ENCODE data around the gene RBP4. TPM values are rescaled to one million over a fixed set of nuclear protein-coding genes. Genes with fewer than 3 reads are reported as not detected.

The RBP4 gene
- total RNA-seq, 1 donor from 2014 or later: not detected

GRCh38 chr10:93560541-93560940 lies 40.5 kb downstream of the RBP4 start:
- no peak for TF ChIP-seq CTCF (IDR thresholded peaks at IDR 0.05; ENCODE audit: partially characterized antibody, unreplicated experiment)
- H3K27me3 Mint-ChIP-seq (ENCODE audit: unreplicated experiment): peaks cover 6% of the 10 kb centered on the region
- H3K36me3 Mint-ChIP-seq (ENCODE audit: unreplicated experiment): no peaks in the 10 kb centered on the region
- DNase-seq: no peak
- H3K27ac Mint-ChIP-seq (ENCODE audit: unreplicated experiment): no peak overlapping the region
- peaks cover 2% of the 10 kb centered on the region for H3K9me3 Mint-ChIP-seq (ENCODE audit: unreplicated experiment)
- H3K4me3 Mint-ChIP-seq (ENCODE audit: unreplicated experiment): no peak overlapping the region
- no peaks in the 10 kb centered on the region for H3K4me1 Mint-ChIP-seq (ENCODE audit: low read depth, unreplicated experiment)

DNA sequence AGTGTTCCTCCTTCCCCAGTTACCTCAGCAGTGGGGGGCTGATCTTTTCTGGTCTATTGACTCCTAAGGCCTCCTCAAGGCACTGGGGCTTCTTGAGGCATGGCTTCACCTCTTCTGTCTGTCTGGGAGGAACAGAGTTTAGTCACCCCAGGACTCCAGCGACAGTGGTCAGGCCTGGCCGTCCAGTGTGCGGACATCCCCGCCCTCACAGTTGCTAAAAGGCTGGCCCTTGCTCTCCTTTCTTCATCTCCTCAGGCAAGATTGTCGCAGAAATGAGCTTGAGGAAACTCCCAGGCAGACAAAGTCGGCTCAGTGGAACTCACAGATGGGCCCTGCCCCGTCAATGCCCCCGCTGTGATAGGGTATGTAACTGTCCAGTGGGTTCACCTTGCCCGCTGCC lies 41.5 kb downstream of the RBP4 start:
- DNase-seq: no peak
- Mint-ChIP-seq H3K27ac (ENCODE audit: unreplicated experiment) (no peak overlapping the region), H3K9me3 (ENCODE audit: unreplicated experiment) (no peaks in the 10 kb centered on the region), H3K4me3 (ENCODE audit: unreplicated experiment) (no peak overlapping the region), H3K36me3 (ENCODE audit: unreplicated experiment) (no peaks in the 10 kb centered on the region), H3K27me3 (ENCODE audit: unreplicated experiment) (peaks cover 3% of the 10 kb centered on the region), H3K4me1 (ENCODE audit: low read depth, unreplicated experiment) (peaks cover 2% of the 10 kb centered on the region)
- no peak for TF ChIP-seq CTCF (IDR thresholded peaks at IDR 0.05; ENCODE audit: partially characterized antibody, unreplicated experiment)

GRCh38 chr10:93554760-93555432 lies 46.1 kb downstream of the RBP4 start:
- no peak overlapping the region for H3K27ac Mint-ChIP-seq (ENCODE audit: unreplicated experiment)
- peaks cover 2% of the 10 kb centered on the region for H3K4me1 Mint-ChIP-seq (ENCODE audit: low read depth, unreplicated experiment)
- peak; percentile 79 for TF ChIP-seq CTCF (IDR thresholded peaks at IDR 0.05; ENCODE audit: partially characterized antibody, unreplicated experiment)
- DNase-seq: peak; percentile 88
- H3K27me3 Mint-ChIP-seq (ENCODE audit: unreplicated experiment): peaks cover 3% of the 10 kb centered on the region
- no peak overlapping the region for H3K4me3 Mint-ChIP-seq (ENCODE audit: unreplicated experiment)
- no peaks in the 10 kb centered on the region for H3K36me3 Mint-ChIP-seq (ENCODE audit: unreplicated experiment)
- no peaks in the 10 kb centered on the region for H3K9me3 Mint-ChIP-seq (ENCODE audit: unreplicated experiment)

DNA sequence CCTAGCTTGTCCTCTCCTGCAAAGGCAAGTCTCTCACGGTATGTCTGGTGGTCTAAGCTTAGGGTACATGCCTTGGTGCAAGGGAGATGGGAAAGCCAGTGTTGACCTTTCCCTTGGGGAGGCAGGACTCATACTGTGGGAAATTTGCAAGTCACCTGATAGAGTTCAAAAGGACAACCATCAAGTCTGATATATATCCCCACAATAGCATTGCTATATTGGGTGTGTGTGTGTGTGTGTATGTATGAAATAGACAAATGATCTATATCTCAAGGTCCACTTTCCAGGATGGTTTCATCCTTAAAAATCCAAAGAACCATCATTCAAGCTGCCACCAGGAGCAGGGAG lies 46.7 kb downstream of the RBP4 start:
- no peaks in the 10 kb centered on the region for H3K27me3 Mint-ChIP-seq (ENCODE audit: unreplicated experiment)
- H3K27ac Mint-ChIP-seq (ENCODE audit: unreplicated experiment): no peak overlapping the region
- no peak for DNase-seq
- H3K36me3 Mint-ChIP-seq (ENCODE audit: unreplicated experiment): no peaks in the 10 kb centered on the region
- no peaks in the 10 kb centered on the region for H3K9me3 Mint-ChIP-seq (ENCODE audit: unreplicated experiment)
- peaks cover 2% of the 10 kb centered on the region for H3K4me1 Mint-ChIP-seq (ENCODE audit: low read depth, unreplicated experiment)
- H3K4me3 Mint-ChIP-seq (ENCODE audit: unreplicated experiment): no peak overlapping the region
- TF ChIP-seq CTCF (IDR thresholded peaks at IDR 0.05; ENCODE audit: partially characterized antibody, unreplicated experiment): no peak

- TF ChIP-seq CTCF (IDR thresholded peaks at IDR 0.05; ENCODE audit: partially characterized antibody, unreplicated experiment): no peak
- no peak for DNase-seq
- H3K27me3 Mint-ChIP-seq (ENCODE audit: unreplicated experiment): no peaks in the 10 kb centered on the region
- no peak overlapping the region for H3K4me3 Mint-ChIP-seq (ENCODE audit: unreplicated experiment)
- H3K4me1 Mint-ChIP-seq (ENCODE audit: low read depth, unreplicated experiment): peaks cover 2% of the 10 kb centered on the region
- no peaks in the 10 kb centered on the region for H3K36me3 Mint-ChIP-seq (ENCODE audit: unreplicated experiment)
- H3K9me3 Mint-ChIP-seq (ENCODE audit: unreplicated experiment): no peaks in the 10 kb centered on the region
- H3K27ac Mint-ChIP-seq (ENCODE audit: unreplicated experiment): no peak overlapping the region
Observed at GRCh38 chr10:93553482-93554315, 47.3 kb downstream of the RBP4 start.

Data from glutamatergic neuron (in vitro differentiated cells).